ENCODE measurements around the gene SLC6A19.

The SLC6A19 gene

GRCh38 chr5:1181451-1182359, 19.7 kb upstream of the SLC6A19 start:
- FAIRE-seq: no peak

GRCh38 chr5:1182360-1182632, 19.1 kb upstream of the SLC6A19 start:
- FAIRE-seq: no peak

GRCh38 chr5:1182633-1183423, 18.6 kb upstream of the SLC6A19 start:
- no peak for FAIRE-seq

GRCh38 chr5:1183424-1184162, 17.8 kb upstream of the SLC6A19 start:
- no peak for FAIRE-seq

- FAIRE-seq: no peak
Observed at GRCh38 chr5:1184163-1184470, 17.3 kb upstream of the SLC6A19 start.

GRCh38 chr5:1184481-1184880, 16.9 kb upstream of the SLC6A19 start:
- FAIRE-seq: no peak

- FAIRE-seq: no peak
Observed at GRCh38 chr5:1185038-1185627, 16.3 kb upstream of the SLC6A19 start.

- FAIRE-seq: no peak
Observed at GRCh38 chr5:1185629-1186350, 15.6 kb upstream of the SLC6A19 start.

GRCh38 chr5:1186351-1187233, 14.8 kb upstream of the SLC6A19 start:
- no peak for FAIRE-seq

GRCh38 chr5:1187234-1187949, 14.0 kb upstream of the SLC6A19 start:
- no peak for FAIRE-seq

- no peak for FAIRE-seq
Observed at GRCh38 chr5:1187950-1188334, 13.5 kb upstream of the SLC6A19 start.

- no peak for FAIRE-seq
Observed at GRCh38 chr5:1188464-1188863, 12.9 kb upstream of the SLC6A19 start.

- no peak for FAIRE-seq
Observed at GRCh38 chr5:1189269-1189668, 12.1 kb upstream of the SLC6A19 start.

- FAIRE-seq: no peak
Observed at GRCh38 chr5:1190278-1190677, 11.1 kb upstream of the SLC6A19 start.

GRCh38 chr5:1190837-1191239, 10.6 kb upstream of the SLC6A19 start:
- no peak for FAIRE-seq

GRCh38 chr5:1192971-1193590, 8.3 kb upstream of the SLC6A19 start:
- no peak for FAIRE-seq

GRCh38 chr5:1193591-1193985, 7.8 kb upstream of the SLC6A19 start:
- no peak for FAIRE-seq

GRCh38 chr5:1194378-1194777, 7.0 kb upstream of the SLC6A19 start:
- FAIRE-seq: no peak

- FAIRE-seq: no peak
Observed at GRCh38 chr5:1195439-1195838, 6.0 kb upstream of the SLC6A19 start.

GRCh38 chr5:1195916-1196315, 5.5 kb upstream of the SLC6A19 start:
- no peak for FAIRE-seq

GRCh38 chr5:1196562-1196961, 4.8 kb upstream of the SLC6A19 start:
- FAIRE-seq: no peak

All from G401.6 (cell line).